Calu3 (cell line): ENCODE data around the gene RAB25. TPM values are rescaled to one million over a fixed set of nuclear protein-coding genes. Genes with fewer than 3 reads are reported as not detected.
"Not testable (repeated sequence)": the region's sequence is repeated elsewhere in the genome, so short reads cannot be mapped to it uniquely, and the experiment has no call there.

Experiments used
- BruUV-seq: library from RNA; stranded (reverse); fragments of 400-500 nt; replicated peaks from 2 replicates; lab custom pipeline; 2021; lab: Mats Ljungman, UMichigan
- CTCF ChIA-PET: fragments of 300-600 bp; sonication (Branson Sonifier 250); formaldehyde crosslinking; loops from one replicate; lab custom pipeline; 2022; ENCODE audit warnings: antibody characterized with exemption; lab: Charles Lee
- DNase-seq: peaks from one replicate; pipeline ENCODE4 v3.0.0; 2022
- H3K27ac Mint-ChIP-seq: one replicate; pipeline ENCODE4 v1.8.0; 2022; ENCODE audit warnings: mixed read lengths; ENCODE audit not compliant: unreplicated experiment
- H3K27me3 Mint-ChIP-seq: one replicate; pipeline ENCODE4 v1.8.0; 2022; ENCODE audit warnings: mixed read lengths; ENCODE audit not compliant: unreplicated experiment
- H3K36me3 Mint-ChIP-seq: one replicate; pipeline ENCODE4 v1.8.0; 2022; ENCODE audit warnings: mild to moderate bottlenecking, moderate library complexity, mixed read lengths; ENCODE audit not compliant: insufficient read depth, unreplicated experiment
- H3K4me1 Mint-ChIP-seq: one replicate; pipeline ENCODE4 v1.8.0; 2022; ENCODE audit warnings: mild to moderate bottlenecking, low read depth, mixed read lengths; ENCODE audit not compliant: unreplicated experiment
- H3K4me3 Mint-ChIP-seq: one replicate; pipeline ENCODE4 v1.8.0; 2022; ENCODE audit warnings: mild to moderate bottlenecking, low read depth, moderate library complexity, mixed read lengths; ENCODE audit not compliant: unreplicated experiment
- H3K9me3 Mint-ChIP-seq: one replicate; pipeline ENCODE4 v1.8.0; 2022; ENCODE audit warnings: low read depth, mixed read lengths; ENCODE audit not compliant: unreplicated experiment
- CTCF ChIP-seq: fragments of 200-600 bp; IDR thresholded peaks from one replicate; pipeline ENCODE4 v1.8.0; 2022; ENCODE audit warnings: antibody characterized with exemption; ENCODE audit not compliant: unreplicated experiment
- intact Hi-C: fragments of 100-400 bp; cut with micrococcal nuclease; formaldehyde crosslinking; loops from one replicate; pipeline ENCODE4 v1.10.0; 2022; ENCODE audit not compliant: unreplicated experiment
- total RNA-seq: library from RNA; stranded (reverse); gene quantifications from 2 replicates; pipeline ENCODE4 v1.2.3, GENCODE V29; 2022

The RAB25 gene
- total RNA-seq, 1 experiment from 2014 or later, result 182 TPM

GRCh38 chr1:156069490-156070455 is 8.8 kb downstream of the RAB25 start:
- Mint-ChIP-seq H3K27me3 (no peaks in the 10 kb centered on the region), H3K27ac (no peak overlapping the region), H3K36me3 (peaks cover 53% of the 10 kb centered on the region), H3K4me3 (no peak overlapping the region), H3K4me1 (peaks cover 13% of the 10 kb centered on the region), H3K9me3 (no peaks in the 10 kb centered on the region)
- no peak for TF ChIP-seq CTCF
- no peak for DNase-seq
- intact Hi-C loops, result loop anchor here (5.0 kb wide), 1 partner anchor 127 kb away; the partner anchor contains the start of gene RXFP4
- BruUV-seq, result no TSS peak
- CTCF ChIA-PET, result no interaction called here

GRCh38 chr1:156070548-156070947 is 9.6 kb downstream of the RAB25 start:
- TF ChIP-seq CTCF, result no peak
- Mint-ChIP-seq H3K27ac (no peak overlapping the region), H3K9me3 (no peaks in the 10 kb centered on the region), H3K4me1 (peaks cover 5% of the 10 kb centered on the region), H3K4me3 (no peak overlapping the region), H3K36me3 (peaks cover 45% of the 10 kb centered on the region), H3K27me3 (no peaks in the 10 kb centered on the region)
- no TSS peak for BruUV-seq
- DNase-seq, result no peak
- intact Hi-C loops, result no loop called here
- CTCF ChIA-PET, result interaction anchor here (0.7 kb wide), 1 partner anchor 87 kb away, joined by 3 read pairs; no protein-coding TSS in a partner anchor

GRCh38 chr1:156071332-156071816 is 10.4 kb downstream of the RAB25 start:
- H3K9me3 Mint-ChIP-seq, H3K4me1 Mint-ChIP-seq, H3K4me3 Mint-ChIP-seq, H3K27ac Mint-ChIP-seq, BruUV-seq, DNase-seq, H3K27me3 Mint-ChIP-seq, intact Hi-C loops: not testable (repeated sequence)
- CTCF ChIA-PET, result interaction anchor here (0.7 kb wide), 1 partner anchor 88 kb away, joined by 3 read pairs; no protein-coding TSS in a partner anchor
- peaks cover 39% of the 10 kb centered on the region for H3K36me3 Mint-ChIP-seq

- no peaks in the 10 kb centered on the region for H3K27me3 Mint-ChIP-seq
- CTCF ChIA-PET, result no interaction called here
- H3K4me1 Mint-ChIP-seq, result no peaks in the 10 kb centered on the region
- no peak for DNase-seq
- BruUV-seq, result no TSS peak
- intact Hi-C loops, result no loop called here
- peaks cover 30% of the 10 kb centered on the region for H3K36me3 Mint-ChIP-seq
- no peak overlapping the region for H3K27ac Mint-ChIP-seq
- no peak overlapping the region for H3K4me3 Mint-ChIP-seq
- TF ChIP-seq CTCF, result no peak
- H3K9me3 Mint-ChIP-seq, result no peaks in the 10 kb centered on the region
Observed at GRCh38 chr1:156072251-156072650, 11.3 kb downstream of the RAB25 start.
